NCI-H526 treated with DMSO at 0.1 percent for 48 hours (cell line): Measurements from ENCODE around the gene ARPIN.
"Not testable (repeated sequence)": the region's sequence is repeated elsewhere in the genome, so short reads cannot be mapped to it uniquely, and the experiment has no call there.

Experiments used
- DNase-seq: peaks from one replicate; lab custom pipeline; 2025; lab: John Stamatoyannopoulos, UW

The ARPIN gene

GRCh38 chr15:89912674-89913396 lies at the start of gene ARPIN:
ARPIN (minus strand) TSS chr15:89912952; CDS start chr15:89912835, 117 bp downstream.
- peak; percentile 25 for DNase-seq

DNA sequence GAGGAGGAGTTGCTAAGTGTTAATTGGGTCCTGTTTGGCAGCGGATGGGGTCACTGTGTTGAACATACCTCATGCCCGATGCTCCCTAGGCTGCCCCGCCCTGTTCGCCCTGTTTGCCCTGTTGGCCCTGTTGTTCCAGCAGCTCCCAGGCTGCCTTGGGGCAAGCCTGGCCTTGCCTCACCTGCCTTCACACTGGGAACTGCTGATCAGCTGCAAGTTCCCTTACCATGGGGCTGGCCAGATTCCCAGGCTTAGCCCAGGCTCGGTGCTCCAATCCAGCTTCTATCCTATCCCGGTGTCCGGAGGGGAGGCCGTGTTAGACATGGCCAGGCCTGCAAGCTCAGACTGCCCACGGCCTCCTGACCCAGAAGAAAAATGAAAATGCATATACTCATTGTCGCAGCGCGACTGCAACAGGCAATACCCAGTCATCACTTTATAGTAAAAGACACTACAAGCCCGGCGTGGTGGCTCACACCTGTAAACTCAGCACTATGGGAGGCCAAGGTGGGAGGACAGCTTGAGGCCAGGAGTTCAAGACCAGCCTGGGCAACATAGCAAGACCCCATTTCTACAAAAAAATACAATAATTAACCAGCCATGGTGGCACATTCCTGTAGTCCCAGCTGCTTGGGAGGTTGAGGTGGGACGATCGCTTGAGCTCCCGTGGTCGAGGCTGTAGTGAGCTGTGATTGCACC lies 45.5 kb upstream of the ARPIN start:
- DNase-seq: peak; percentile 44

DNA sequence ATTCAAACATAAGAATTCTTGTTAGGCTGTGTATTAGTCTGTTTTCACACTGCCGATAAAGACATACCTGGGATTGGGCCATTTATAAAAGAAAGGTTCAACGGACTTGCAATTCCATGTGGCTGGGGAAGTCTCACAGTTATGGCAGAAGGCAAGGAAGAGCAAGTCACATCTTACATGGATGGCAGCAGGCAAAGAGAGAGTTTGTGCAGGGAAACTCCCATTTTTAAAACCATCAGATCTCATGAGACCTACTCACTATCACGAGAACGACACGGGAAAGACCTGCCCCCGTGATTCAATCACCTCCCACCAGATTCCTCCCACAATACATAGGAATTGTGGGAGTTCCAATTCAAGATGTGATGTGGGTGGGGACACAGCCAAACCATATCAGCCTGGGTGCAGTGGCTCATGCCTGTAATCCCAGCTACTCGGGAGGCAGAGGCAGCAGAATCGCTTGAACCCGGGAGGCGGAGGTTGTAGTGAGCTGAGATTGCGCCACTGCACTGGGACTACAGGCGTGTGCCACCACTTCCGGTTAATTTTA lies 42.8 kb upstream of the ARPIN start:
- DNase-seq: not testable (repeated sequence)

- DNase-seq: no peak
Observed at GRCh38 chr15:89954541-89954940, 41.8 kb upstream of the ARPIN start.

DNA sequence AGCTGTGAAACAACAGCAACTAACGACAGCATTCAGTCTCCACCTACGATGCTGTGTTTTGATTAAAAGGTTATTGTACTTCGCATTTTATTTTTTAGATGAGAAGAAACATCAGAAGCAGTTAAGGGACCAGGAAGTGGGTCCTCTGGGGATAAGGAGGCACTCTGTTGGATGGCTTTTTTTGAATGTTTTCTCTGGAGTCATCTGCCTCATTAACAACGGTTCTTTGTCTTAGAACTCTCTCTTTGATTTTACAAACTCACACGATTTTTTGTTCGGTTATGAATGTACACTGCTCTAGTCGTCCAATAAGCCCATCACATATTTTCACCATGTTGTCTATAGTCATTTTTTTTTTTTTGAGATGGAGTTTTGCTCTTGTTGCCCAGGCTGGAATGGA lies 36.0 kb upstream of the ARPIN start:
- no peak for DNase-seq

DNA sequence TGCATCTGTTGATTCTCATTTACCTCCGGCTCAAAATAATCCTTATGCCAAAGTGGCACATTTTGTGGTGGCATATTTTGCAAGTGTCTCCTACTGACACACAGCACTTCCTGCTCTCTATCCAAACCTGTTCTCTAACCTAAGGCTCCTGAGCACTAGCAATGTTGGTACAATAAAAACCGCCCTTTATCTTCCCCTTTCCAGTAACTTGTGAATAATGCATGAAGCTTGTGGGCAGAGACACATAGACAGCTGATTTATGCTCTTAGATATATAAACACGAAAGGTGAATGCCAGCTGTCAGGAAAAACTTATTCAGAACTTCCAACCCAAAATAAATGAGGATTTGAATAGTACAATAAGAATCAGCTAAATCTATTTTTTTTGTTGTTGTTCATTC lies 34.6 kb upstream of the ARPIN start:
- no peak for DNase-seq

DNA sequence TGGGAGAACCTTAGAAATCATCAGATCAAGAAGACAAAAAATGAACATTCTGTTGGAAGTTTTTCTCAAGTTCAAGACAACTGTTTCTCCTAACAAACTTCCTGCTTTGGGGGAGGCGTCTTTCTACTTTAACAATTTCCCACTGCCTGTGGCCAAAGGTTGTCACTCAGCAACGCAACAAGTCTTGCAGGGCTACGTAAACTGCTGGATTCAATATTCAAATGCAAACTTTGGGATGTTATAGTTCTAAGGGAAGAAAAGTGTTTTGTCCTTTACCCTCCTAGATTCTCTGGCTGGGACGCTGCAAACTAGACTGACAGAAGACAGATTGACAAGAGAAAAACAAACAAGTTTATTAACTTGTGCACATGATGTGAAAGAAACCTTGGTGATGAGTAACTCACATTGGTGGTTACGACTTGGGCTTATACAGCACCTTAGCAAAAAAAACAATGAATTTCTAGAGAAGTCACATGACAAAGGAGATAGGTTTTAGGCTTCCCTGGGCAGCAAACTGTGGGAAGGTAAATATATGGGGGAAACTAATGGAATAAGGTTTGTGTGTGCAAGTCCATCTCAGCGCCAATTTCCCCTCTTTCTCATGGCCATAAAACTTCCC lies 34.0 kb upstream of the ARPIN start:
- DNase-seq: no peak

- DNase-seq: not testable (repeated sequence)
Observed at GRCh38 chr15:89943721-89944120, 31.0 kb upstream of the ARPIN start.

- no peak for DNase-seq
Observed at GRCh38 chr15:89939910-89940309, 27.2 kb upstream of the ARPIN start.

DNA sequence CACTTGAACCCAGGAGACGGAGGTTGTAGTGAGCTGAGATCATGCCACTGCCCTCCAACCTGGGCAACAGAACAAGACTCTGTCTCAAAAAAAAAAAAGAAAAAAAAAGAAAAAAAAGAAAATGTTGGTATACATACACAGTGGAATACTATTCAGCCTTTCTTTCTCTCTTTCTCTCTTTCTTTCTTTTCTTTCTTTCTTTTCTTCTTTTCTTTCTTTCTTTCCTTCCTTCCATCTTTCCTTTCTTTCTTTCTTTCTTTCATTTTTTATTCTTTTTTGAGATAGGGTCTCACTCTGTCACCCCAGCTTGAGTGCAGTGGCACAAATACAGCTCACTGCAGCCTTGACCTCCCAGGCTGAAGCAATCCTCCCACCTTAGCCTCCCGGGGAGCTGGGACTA lies 26.6 kb upstream of the ARPIN start:
- DNase-seq: not testable (repeated sequence)

- no peak for DNase-seq
Observed at GRCh38 chr15:89937365-89938350, 24.9 kb upstream of the ARPIN start.

DNA sequence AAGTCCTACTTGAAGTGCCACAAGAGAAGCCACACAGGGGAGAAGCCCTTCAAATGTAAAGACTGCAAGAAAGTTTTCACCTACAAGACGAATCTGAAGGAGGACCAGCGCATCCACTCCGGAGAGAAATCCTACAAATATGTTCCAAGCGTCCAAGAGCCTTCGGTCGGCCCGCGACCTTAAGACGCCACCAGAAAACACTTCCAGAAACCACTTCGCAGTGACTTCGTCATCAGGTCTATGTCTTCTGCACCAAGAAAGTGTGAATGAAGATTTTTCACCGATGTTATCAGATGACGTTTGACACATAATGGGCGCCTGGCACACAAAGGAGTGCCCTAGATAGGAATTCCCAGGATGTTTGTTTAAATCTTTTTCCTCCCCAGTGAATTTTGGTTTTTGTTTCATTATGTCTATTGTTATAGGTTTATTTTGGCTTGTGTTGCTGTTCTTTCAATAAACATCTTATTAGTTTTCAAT lies 24.1 kb upstream of the ARPIN start:
- no peak for DNase-seq

DNA sequence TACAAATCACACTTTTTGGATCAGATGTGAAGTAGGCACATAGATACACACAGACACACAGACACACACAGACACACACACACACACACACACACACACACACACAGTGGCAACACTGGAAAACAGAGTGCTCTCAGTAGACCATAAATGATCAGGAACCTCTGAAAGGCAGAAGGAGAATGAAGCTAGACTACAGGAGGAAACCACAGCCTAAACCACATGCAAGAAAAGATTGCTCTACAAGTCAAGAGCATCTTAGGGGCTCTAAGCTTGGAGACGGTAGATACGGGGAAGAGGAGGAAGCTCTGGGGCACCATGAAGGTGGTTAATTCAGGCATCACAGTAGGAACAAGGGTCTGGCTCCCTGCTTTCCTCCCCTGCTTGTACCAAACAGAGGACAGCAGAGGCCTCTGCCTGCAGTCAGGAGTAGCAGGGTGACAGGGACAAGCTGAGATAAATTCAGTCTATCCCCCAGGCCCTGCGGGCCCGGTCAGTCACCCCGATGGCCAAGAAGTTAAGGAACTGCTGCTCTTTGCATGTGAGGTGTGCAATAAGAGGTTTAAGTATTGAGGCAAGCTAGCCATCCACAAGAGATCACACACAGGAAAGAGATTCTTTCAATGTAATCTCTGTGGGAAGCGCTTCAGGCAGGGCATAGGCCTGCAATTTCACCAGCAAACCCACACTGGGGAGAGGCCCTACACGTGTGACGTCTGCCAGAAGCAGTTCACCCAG lies 23.5 kb upstream of the ARPIN start:
- DNase-seq: no peak

GRCh38 chr15:89932880-89933279 lies 20.1 kb upstream of the ARPIN start:
- no peak for DNase-seq

DNA sequence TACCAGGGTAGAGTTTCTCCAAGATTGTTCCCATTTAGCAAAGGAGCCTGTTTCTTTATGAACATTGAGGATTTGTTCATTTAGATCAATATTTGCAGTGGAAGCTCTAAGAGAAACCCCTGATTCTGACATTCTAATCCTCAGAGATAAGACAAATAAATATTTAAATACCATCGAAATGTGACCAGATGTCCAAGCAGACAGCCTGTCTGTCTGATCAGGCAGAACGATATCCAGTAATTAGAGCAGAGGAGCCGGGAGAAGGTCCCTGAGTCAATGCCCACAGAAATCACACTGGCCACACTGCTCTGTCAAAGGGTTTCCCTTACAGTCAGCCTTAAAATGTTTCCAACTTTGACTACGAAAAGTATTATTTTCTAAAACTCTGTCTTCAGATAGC lies 15.7 kb upstream of the ARPIN start:
- no peak for DNase-seq

DNA sequence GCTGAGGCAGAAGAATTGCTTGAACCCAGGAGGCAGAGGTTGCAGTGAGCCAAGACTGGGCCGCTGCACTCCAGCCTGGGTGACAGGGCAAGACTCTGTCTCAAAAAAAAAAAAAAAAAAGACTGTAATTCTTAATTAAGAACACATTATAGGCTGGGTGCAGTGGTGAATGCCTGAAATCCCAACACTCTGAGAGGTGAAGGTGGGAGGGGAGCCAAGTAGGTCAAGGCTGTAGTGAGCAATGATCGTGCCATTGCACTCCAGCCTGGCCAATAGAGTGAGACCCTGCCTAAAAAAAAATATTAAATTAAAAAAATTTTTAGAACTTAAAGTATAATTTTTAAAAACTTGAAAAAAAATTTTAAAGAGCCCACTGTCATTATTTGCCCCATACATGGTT lies 13.4 kb upstream of the ARPIN start:
- DNase-seq: no peak

GRCh38 chr15:89917442-89918101 lies 4.8 kb upstream of the ARPIN start:
- DNase-seq: no peak

DNA sequence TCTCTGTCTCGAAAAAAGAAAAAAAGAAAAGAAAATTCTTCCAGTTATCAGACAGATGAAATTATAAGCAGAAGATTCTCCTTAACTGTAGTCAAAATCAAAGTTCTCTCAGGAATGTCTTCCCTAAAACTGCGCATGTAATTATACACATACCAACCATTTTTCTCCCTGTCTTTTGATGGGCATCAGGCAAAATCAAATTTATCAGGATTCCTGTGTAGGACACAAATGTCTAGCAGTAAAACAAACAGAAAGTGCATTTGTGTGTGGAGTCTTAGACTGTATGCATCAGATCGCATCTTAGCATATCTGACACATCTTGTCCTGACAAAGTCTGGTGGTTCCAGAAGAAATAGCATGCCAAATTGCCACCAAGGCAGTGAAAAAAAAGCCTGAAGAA lies 3.9 kb upstream of the ARPIN start:
- DNase-seq: no peak

GRCh38 chr15:89912145-89912673 lies 543 bp downstream of the ARPIN start:
- no peak for DNase-seq
